PC-9 (cell line): ENCODE results near the gene YRDC. TPM values are rescaled to one million over a fixed set of nuclear protein-coding genes. Genes with fewer than 3 reads are reported as not detected.

ENCODE experiments used
- BruUV-seq: library from RNA; stranded (reverse); fragments of 400-500 nt; replicated peaks from 2 replicates; lab custom pipeline; 2021; lab: Mats Ljungman, UMichigan
- CTCF ChIA-PET: fragments of 300-600 bp; sonication (Branson Sonifier 250); formaldehyde crosslinking; loops from one replicate; lab custom pipeline; 2022; ENCODE audit warnings: antibody characterized with exemption; lab: Charles Lee
- POLR2A ChIA-PET: fragments of 300-600 bp; sonication (Branson Sonifier 250); formaldehyde crosslinking; loops from one replicate; lab custom pipeline; 2022; ENCODE audit warnings: antibody characterized with exemption; ENCODE audit not compliant: unreplicated experiment; lab: Charles Lee
- DNase-seq, 2 experiments: peaks; one replicate each; pipeline versions ENCODE4 v3.0.0 to v3.0.0-alpha.2; 2015 to 2022; ENCODE audit warnings: mixed read lengths in 1 of 2
- H2AFZ ChIP-seq: fragments of 200-600 bp; sonication (generic); 2 replicates; pipeline ENCODE4 v1.8.1; 2017; ENCODE audit warnings: antibody characterized with exemption
- H3F3A ChIP-seq: fragments of 200-600 bp; sonication (generic); 2 replicates; pipeline ENCODE4 v1.8.1; 2017; ENCODE audit warnings: antibody characterized with exemption, mild to moderate bottlenecking, low read depth; ENCODE audit not compliant: insufficient read depth
- H3K27ac ChIP-seq: fragments of 200-600 bp; sonication (generic); 2 replicates; pipeline ENCODE4 v1.6.1; 2016; ENCODE audit warnings: mixed run types
- H3K27me3 ChIP-seq: fragments of 200-600 bp; sonication (generic); 2 replicates; pipeline ENCODE4 v1.6.1; 2016; ENCODE audit warnings: low read depth, mixed run types; ENCODE audit not compliant: insufficient read depth
- H3K36me3 ChIP-seq: fragments of 200-600 bp; sonication (generic); 2 replicates; pipeline ENCODE4 v1.6.1; 2016; ENCODE audit warnings: low read depth, mixed run types
- H3K4me1 ChIP-seq: fragments of 200-600 bp; sonication (generic); replicated peaks from 2 replicates; pipeline ENCODE4 v1.6.1; 2016; ENCODE audit warnings: mixed run types; ENCODE audit not compliant: insufficient read depth
- H3K4me2 ChIP-seq: fragments of 200-600 bp; sonication (generic); 2 replicates; pipeline ENCODE4 v1.6.1; 2017; ENCODE audit warnings: mixed run types
- H3K4me3 ChIP-seq: fragments of 200-600 bp; sonication (generic); 2 replicates; pipeline ENCODE4 v1.6.1; 2016; ENCODE audit warnings: mixed run types
- H3K79me2 ChIP-seq: fragments of 200-600 bp; sonication (generic); 2 replicates; pipeline ENCODE4 v1.6.1; 2017; ENCODE audit warnings: low read depth, mixed run types
- H3K9me2 ChIP-seq: fragments of 200-600 bp; sonication (generic); 2 replicates; pipeline ENCODE4 v1.8.1; 2017; ENCODE audit warnings: mild to moderate bottlenecking; ENCODE audit not compliant: insufficient read depth
- H3K9me3 ChIP-seq: fragments of 200-600 bp; sonication (generic); 2 replicates; pipeline ENCODE4 v1.8.1; 2016; ENCODE audit warnings: low read depth; ENCODE audit not compliant: insufficient read depth
- H4K20me1 ChIP-seq: fragments of 200-600 bp; sonication (generic); 2 replicates; pipeline ENCODE4 v1.8.1; 2017; ENCODE audit not compliant: insufficient read depth
- EZH2 ChIP-seq: fragments of 200-600 bp; sonication (generic); IDR thresholded peaks from 2 replicates; pipeline ENCODE4 v1.8.0; 2017; ENCODE audit warnings: antibody characterized with exemption, low read depth
- intact Hi-C: fragments of 100-400 bp; cut with micrococcal nuclease; formaldehyde crosslinking; loops from one replicate; pipeline ENCODE4 v1.10.0; 2022; ENCODE audit not compliant: unreplicated experiment
- total RNA-seq: library from RNA; stranded (reverse); gene quantifications from 2 replicates; pipeline ENCODE4 v1.2.3, GENCODE V29; 2021
- TF ChIP-seq, protein P1 (sequence below): fragments of 200-600 bp; sonication (generic); conservative IDR thresholded peaks from 2 replicates; pipeline ENCODE4 v1.6.1; 2017; ENCODE audit warnings: mixed run types, antibody characterized with exemption, mild to moderate bottlenecking, moderate library complexity

Gene YRDC
- total RNA-seq, 1 experiment from 2014 or later: 13.2 TPM

DNA sequence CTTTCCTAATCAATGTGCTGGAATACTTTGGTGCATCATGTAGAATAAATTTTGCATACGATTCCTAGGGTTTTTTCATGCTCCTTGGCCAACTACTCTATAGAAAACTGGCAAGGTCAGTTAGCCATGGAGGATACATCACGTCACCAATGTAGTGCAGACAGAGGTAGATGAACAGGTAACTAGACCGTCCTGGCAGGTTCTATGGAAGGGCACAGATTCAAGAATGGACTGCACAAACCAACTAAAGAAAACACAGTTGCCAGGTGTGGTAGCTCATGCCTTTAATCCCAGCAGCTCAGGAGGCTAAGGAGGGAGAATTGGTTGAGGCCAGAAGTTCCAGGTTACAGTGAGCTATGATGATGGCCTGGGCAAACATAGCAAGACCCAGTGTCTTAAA is 41.5 kb upstream of the YRDC start:
- TF ChIP-seq, protein P1, sequence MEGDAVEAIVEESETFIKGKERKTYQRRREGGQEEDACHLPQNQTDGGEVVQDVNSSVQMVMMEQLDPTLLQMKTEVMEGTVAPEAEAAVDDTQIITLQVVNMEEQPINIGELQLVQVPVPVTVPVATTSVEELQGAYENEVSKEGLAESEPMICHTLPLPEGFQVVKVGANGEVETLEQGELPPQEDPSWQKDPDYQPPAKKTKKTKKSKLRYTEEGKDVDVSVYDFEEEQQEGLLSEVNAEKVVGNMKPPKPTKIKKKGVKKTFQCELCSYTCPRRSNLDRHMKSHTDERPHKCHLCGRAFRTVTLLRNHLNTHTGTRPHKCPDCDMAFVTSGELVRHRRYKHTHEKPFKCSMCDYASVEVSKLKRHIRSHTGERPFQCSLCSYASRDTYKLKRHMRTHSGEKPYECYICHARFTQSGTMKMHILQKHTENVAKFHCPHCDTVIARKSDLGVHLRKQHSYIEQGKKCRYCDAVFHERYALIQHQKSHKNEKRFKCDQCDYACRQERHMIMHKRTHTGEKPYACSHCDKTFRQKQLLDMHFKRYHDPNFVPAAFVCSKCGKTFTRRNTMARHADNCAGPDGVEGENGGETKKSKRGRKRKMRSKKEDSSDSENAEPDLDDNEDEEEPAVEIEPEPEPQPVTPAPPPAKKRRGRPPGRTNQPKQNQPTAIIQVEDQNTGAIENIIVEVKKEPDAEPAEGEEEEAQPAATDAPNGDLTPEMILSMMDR: no peak
- TF ChIP-seq EZH2: no peak

GRCh38 chr1:37846647-37847339 is 38.8 kb upstream of the YRDC start:
- H3K4me2 ChIP-seq: no peak overlapping the region
- H3F3A ChIP-seq: peaks cover 25% of the 10 kb centered on the region
- peaks cover 4% of the 10 kb centered on the region; the same call in 1 of the 2 replicates for H3K36me3 ChIP-seq
- intact Hi-C loops: no loop called here
- H3K9me3 ChIP-seq: no peaks in the 10 kb centered on the region
- H3K27ac ChIP-seq: no peak overlapping the region
- DNase-seq: no peak
- H3K4me1 ChIP-seq: peaks cover 49% of the 10 kb centered on the region
- H3K9me2 ChIP-seq: no peaks in the 10 kb centered on the region
- H3K79me2 ChIP-seq: peaks cover 70% of the 10 kb centered on the region
- POLR2A ChIA-PET: interaction anchor here (0.7 kb wide), 1 partner anchor 33 kb away, joined by 5 read pairs; no protein-coding TSS in a partner anchor
- no peak for TF ChIP-seq EZH2
- TF ChIP-seq, protein P1: no peak
- no peaks in the 10 kb centered on the region for H3K27me3 ChIP-seq
- no peaks in the 10 kb centered on the region for H4K20me1 ChIP-seq
- H2AFZ ChIP-seq: no peak overlapping the region
- no peak overlapping the region for H3K4me3 ChIP-seq
- no TSS peak for BruUV-seq
- CTCF ChIA-PET: interaction anchor here (0.6 kb wide), 1 partner anchor 141 kb away, joined by 3 read pairs; no protein-coding TSS in a partner anchor

More for the DNA sequence above, 41.5 kb upstream of the YRDC start:
- peaks cover 33% of the 10 kb centered on the region for H3F3A ChIP-seq
- POLR2A ChIA-PET: interaction anchor here (0.7 kb wide), 1 partner anchor 8 kb away, joined by 5 read pairs; no protein-coding TSS in a partner anchor
- intact Hi-C loops: no loop called here
- DNase-seq: no peak
- peaks cover 66% of the 10 kb centered on the region for H3K4me1 ChIP-seq
- no TSS peak for BruUV-seq
- H3K27me3 ChIP-seq: no peaks in the 10 kb centered on the region
- H4K20me1 ChIP-seq: no peaks in the 10 kb centered on the region
- H3K79me2 ChIP-seq: peaks cover 88% of the 10 kb centered on the region
- H3K9me3 ChIP-seq: no peaks in the 10 kb centered on the region
- peak overlapping the region; percentile 96 for H3K4me2 ChIP-seq
- H3K36me3 ChIP-seq: peaks cover 16% of the 10 kb centered on the region
- H3K9me2 ChIP-seq: no peaks in the 10 kb centered on the region
- H3K4me3 ChIP-seq: peak overlapping the region; percentile 44; the same call in 1 of the 2 replicates
- CTCF ChIA-PET: no interaction called here
- H2AFZ ChIP-seq: no peak overlapping the region
- H3K27ac ChIP-seq: peak overlapping the region; percentile 97

DNA sequence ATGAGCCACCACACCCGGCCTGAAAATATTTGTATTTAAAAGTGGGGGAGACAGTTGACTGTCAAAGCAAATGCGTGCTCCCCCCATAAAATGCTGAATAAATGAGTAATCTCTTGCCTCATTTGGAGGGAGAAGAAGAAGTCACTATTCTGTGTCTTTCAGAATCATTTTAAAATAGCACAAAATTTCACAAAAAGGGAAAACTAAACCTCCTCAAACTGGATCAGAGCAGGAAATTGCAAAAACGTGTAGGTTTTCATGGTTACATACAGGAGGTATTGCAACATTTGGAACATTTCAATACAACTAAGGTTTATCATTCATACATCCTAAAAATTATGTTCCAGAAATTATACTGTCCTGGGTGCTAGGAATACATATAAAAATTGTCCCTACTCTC is 37.8 kb upstream of the YRDC start:
- Histone ChIP-seq H3K27me3 (no peaks in the 10 kb centered on the region), H3K79me2 (peaks cover 66% of the 10 kb centered on the region), H4K20me1 (no peaks in the 10 kb centered on the region), H3F3A (peaks cover 15% of the 10 kb centered on the region), H3K4me2 (peak overlapping the region; percentile 52; the same call in 1 of the 2 replicates), H3K9me3 (no peaks in the 10 kb centered on the region), H3K4me1 (peaks cover 39% of the 10 kb centered on the region), H3K9me2 (no peaks in the 10 kb centered on the region), H3K4me3 (no peak overlapping the region), H2AFZ (no peak overlapping the region), H3K36me3 (peaks cover 4% of the 10 kb centered on the region; the same call in 1 of the 2 replicates), H3K27ac (peak overlapping the region; percentile 54)
- BruUV-seq: no TSS peak
- ChIA-PET CTCF (interaction anchor here (0.6 kb wide), 1 partner anchor 188 kb away, joined by 3 read pairs; no protein-coding TSS in a partner anchor), POLR2A (no interaction called here)
- no peak for TF ChIP-seq EZH2
- TF ChIP-seq, protein P1: no peak
- no peak for DNase-seq
- intact Hi-C loops: no loop called here
